ENCODE measurements around the gene ARHGEF2.

DNA sequence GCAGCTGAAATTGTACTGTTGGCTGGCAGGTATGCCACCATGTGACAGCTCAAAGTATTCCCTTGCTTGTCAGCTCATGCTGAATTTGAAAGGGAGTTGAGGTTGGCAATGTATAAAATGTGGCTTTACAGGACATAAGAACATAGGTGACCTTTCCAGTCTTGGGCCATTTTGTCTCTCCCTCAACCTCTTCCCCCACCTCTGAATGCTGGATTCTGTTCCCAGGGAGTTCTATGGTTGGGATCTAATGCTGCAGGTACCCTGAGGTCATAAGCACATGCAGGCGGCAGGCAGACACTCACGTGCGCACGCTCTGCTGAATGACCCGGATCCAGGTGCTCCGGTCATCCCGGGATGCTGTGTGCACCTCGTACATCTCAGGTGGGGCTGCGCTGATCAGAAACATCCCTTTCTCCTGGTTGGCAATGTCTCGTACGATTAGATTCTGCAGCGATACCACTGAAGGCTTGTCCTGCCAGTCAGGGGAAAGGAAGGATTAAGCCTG is 20.9 kb downstream of the ARHGEF2 start:
- TF ChIP-seq, protein P1, sequence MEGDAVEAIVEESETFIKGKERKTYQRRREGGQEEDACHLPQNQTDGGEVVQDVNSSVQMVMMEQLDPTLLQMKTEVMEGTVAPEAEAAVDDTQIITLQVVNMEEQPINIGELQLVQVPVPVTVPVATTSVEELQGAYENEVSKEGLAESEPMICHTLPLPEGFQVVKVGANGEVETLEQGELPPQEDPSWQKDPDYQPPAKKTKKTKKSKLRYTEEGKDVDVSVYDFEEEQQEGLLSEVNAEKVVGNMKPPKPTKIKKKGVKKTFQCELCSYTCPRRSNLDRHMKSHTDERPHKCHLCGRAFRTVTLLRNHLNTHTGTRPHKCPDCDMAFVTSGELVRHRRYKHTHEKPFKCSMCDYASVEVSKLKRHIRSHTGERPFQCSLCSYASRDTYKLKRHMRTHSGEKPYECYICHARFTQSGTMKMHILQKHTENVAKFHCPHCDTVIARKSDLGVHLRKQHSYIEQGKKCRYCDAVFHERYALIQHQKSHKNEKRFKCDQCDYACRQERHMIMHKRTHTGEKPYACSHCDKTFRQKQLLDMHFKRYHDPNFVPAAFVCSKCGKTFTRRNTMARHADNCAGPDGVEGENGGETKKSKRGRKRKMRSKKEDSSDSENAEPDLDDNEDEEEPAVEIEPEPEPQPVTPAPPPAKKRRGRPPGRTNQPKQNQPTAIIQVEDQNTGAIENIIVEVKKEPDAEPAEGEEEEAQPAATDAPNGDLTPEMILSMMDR (IDR thresholded peaks at IDR 0.05) = no peak
- no peak for TF ChIP-seq POLR2A (IDR thresholded peaks at IDR 0.05)
